K562 (cell line): ENCODE results near the gene POU2F1. TPM values are rescaled to one million over a fixed set of nuclear protein-coding genes. Genes with fewer than 3 reads are reported as not detected.

ENCODE experiments used
- BRD4 ChIP-seq: fragments of 200-600 bp; sonication (generic); IDR thresholded peaks from 2 replicates; pipeline ENCODE4 v1.6.1; 2017; ENCODE audit warnings: inconsistent platforms
- EWSR1 ChIP-seq: fragments of 450-650 bp; IDR thresholded peaks from 2 replicates; pipeline ENCODE4 v1.6.1; 2018; ENCODE audit warnings: borderline replicate concordance, mild to moderate bottlenecking, low read depth, moderate library complexity; ENCODE audit not compliant: partially characterized antibody
- HMG20A ChIP-seq: fragments of 450-650 bp; formaldehyde crosslinking; conservative IDR thresholded peaks from 2 replicates; pipeline ENCODE4 v1.4.0; 2020; ENCODE audit warnings: mild to moderate bottlenecking, mixed read lengths
- REST ChIP-seq, 2 experiments: fragments of 450-650 bp; formaldehyde crosslinking in 1 of 2; IDR thresholded peaks; 2 replicates each; pipeline versions ENCODE4 v1.4.0 to v1.6.1; 2014 to 2020; ENCODE audit warnings: mild to moderate bottlenecking in 2 of 2, borderline replicate concordance in 1 of 2, low read depth in 1 of 2
- SMAD3 ChIP-seq: fragments of 450-650 bp; formaldehyde crosslinking; conservative IDR thresholded peaks from 2 replicates; pipeline ENCODE4 v1.4.0; 2020; ENCODE audit warnings: mild to moderate bottlenecking
- UBTF ChIP-seq, 2 experiments: IDR thresholded peaks; 2 replicates each; pipeline ENCODE4 v1.6.1; 2012; ENCODE audit warnings: improper control_type of control experiment in 2 of 2, low read depth in 2 of 2, low read length in 2 of 2, borderline replicate concordance in 1 of 2
- ZFPM2 ChIP-seq: fragments of 250-450 bp; sonication (Bioruptor Pico); IDR thresholded peaks from 2 replicates; pipeline ENCODE4 v1.5.1; 2022; ENCODE audit warnings: mild to moderate bottlenecking
- ZNF197 ChIP-seq: fragments of 200-800 bp; sonication (Bioruptor generic); IDR thresholded peaks from 2 replicates; pipeline ENCODE4 v1.6.1; 2016; ENCODE audit warnings: low read depth, missing genetic modification characterization, missing compliant biosample characterization
- polyA plus RNA-seq, 8 experiments: library from polyadenylated mRNA; depleted of rRNA in 4 of 8; stranded (reverse) in 5 of 8; unstranded in 3 of 8; fragments of >200 nt; fragmentation: Nextera tagmentation in 2 of 8; fragmentation: Illumina TruSeq in 1 of 8; extraction: Ambion mirVana in 2 of 8; extraction: Trizol in 1 of 8; gene quantifications; 2 replicates each; pipeline versions ENCODE4 v1.2.1 to v1.2.3, GENCODE V29; 2011 to 2014; ENCODE audit warnings: inconsistent platforms in 1 of 8, missing spikeins in 1 of 8
- total RNA-seq, 7 experiments: library from RNA; depleted of rRNA in 6 of 7; stranded (reverse); fragments of >200 nt in 6 of 7; fragmentation: Illumina TruSeq in 2 of 7; extraction: Trizol in 2 of 7; gene quantifications; 2 replicates each; pipeline versions ENCODE4 v1.2.1 to v1.2.3, GENCODE V29; 2011 to 2021; ENCODE audit warnings: low replicate concordance in 1 of 7
- TF ChIP-seq, protein P1 (sequence below): IDR thresholded peaks from 2 replicates; pipeline ENCODE4 v1.6.1; 2011; ENCODE audit warnings: borderline replicate concordance, low read depth, mild to moderate bottlenecking, moderate library complexity, low read length; ENCODE audit not compliant: insufficient read depth, poor library complexity, severe bottlenecking
- TF ChIP-seq, protein P2 (sequence below): fragments of 200-800 bp; sonication (Bioruptor generic); IDR thresholded peaks from 2 replicates; pipeline ENCODE4 v1.6.1; 2017; ENCODE audit warnings: missing genetic modification characterization, missing compliant biosample characterization

Gene POU2F1
- total and polyA plus RNA-seq, 9 of the 15 experiments (the other 6 are each of a cell fraction or from before 2014, with no cell fraction given), result 2.6 to 22.3 (median 8.8) TPM

GRCh38 chr1:167219646-167220536, 795 bp upstream of the POU2F1 start (continued):
- TF ChIP-seq REST (IDR thresholded peaks at IDR 0.05; ENCODE audit: borderline replicate concordance) (0 out of 2 replicates have a peak, but pooled peaks have one; percentile 11), REST (CRISPR knock-in tag; IDR thresholded peaks at IDR 0.05; ENCODE audit: low read depth) (0 out of 2 replicates have a peak, but pooled peaks have one; percentile 73), UBTF (IDR thresholded peaks at IDR 0.05; ENCODE audit: borderline replicate concordance in 1 of 2, low read depth in 2 of 2, low read length in 2 of 2) (no peak), SMAD3 (CRISPR knock-in tag) (no peak), HMG20A (CRISPR knock-in tag) (0 out of 2 replicates have a peak, but pooled peaks have one; percentile 8), EWSR1 (no peak), ZNF197 (CRISPR knock-in tag) (no peak; the same call in 1 of the 2 replicates), BRD4 (no peak), ZFPM2 (CRISPR knock-in tag) (0 out of 2 replicates have a peak, but pooled peaks have one; percentile 32)
- TF ChIP-seq, protein P1, sequence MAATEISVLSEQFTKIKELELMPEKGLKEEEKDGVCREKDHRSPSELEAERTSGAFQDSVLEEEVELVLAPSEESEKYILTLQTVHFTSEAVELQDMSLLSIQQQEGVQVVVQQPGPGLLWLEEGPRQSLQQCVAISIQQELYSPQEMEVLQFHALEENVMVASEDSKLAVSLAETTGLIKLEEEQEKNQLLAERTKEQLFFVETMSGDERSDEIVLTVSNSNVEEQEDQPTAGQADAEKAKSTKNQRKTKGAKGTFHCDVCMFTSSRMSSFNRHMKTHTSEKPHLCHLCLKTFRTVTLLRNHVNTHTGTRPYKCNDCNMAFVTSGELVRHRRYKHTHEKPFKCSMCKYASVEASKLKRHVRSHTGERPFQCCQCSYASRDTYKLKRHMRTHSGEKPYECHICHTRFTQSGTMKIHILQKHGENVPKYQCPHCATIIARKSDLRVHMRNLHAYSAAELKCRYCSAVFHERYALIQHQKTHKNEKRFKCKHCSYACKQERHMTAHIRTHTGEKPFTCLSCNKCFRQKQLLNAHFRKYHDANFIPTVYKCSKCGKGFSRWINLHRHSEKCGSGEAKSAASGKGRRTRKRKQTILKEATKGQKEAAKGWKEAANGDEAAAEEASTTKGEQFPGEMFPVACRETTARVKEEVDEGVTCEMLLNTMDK, result no peak
- TF ChIP-seq, protein P2, sequence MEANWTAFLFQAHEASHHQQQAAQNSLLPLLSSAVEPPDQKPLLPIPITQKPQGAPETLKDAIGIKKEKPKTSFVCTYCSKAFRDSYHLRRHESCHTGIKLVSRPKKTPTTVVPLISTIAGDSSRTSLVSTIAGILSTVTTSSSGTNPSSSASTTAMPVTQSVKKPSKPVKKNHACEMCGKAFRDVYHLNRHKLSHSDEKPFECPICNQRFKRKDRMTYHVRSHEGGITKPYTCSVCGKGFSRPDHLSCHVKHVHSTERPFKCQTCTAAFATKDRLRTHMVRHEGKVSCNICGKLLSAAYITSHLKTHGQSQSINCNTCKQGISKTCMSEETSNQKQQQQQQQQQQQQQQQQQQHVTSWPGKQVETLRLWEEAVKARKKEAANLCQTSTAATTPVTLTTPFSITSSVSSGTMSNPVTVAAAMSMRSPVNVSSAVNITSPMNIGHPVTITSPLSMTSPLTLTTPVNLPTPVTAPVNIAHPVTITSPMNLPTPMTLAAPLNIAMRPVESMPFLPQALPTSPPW (CRISPR knock-in tag), result no peak
